ENCODE measurements around the gene MYO16. TPM values are rescaled to one million over a fixed set of nuclear protein-coding genes. Genes with fewer than 3 reads are reported as not detected.
"Not testable (repeated sequence)": the region's sequence is repeated elsewhere in the genome, so short reads cannot be mapped to it uniquely, and the experiment has no call there.

Gene MYO16
- total RNA-seq, 2 experiments from 2014 or later, result not detected

DNA sequence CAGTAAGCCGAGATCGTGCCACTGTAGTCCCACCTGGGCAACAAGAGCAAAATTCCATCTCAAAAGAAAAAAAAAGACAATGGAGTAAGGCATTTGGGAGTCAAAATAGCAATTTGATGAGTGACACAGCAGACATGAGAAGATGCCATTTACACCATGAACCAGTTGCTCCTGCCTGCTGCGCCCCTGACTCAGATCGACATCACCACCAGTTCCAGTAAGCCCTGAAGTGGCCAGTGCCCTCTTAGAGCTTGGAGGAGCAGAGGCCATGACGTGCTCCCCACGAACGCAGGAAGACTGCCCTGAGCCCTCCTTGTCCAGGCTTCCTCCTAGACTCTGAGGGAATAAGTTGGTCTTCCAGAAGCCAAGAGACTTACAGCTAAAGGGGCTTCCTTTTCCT lies 339.2 kb downstream of the MYO16 start:
- H3K36me3 Mint-ChIP-seq (ENCODE audit: low read depth), result no peaks in the 10 kb centered on the region
- H3K27me3 Mint-ChIP-seq, result no peaks in the 10 kb centered on the region
- no peak for ATAC-seq
- POLR2A ChIA-PET, result no interaction called here
- no peaks in the 10 kb centered on the region for H3K9me3 Mint-ChIP-seq (ENCODE audit: low read depth)
- no peak overlapping the region for H3K27ac Mint-ChIP-seq
- H3K4me3 Mint-ChIP-seq, result no peak overlapping the region
- intact Hi-C loops (cut with DNase I, micrococcal nuclease), result loop anchor here (10.0 kb wide), 2 partner anchors 176 to 1446 kb away; no protein-coding TSS in a partner anchor
- H3K4me1 Mint-ChIP-seq, result no peaks in the 10 kb centered on the region
- DNase-seq, result no peak
- CTCF ChIA-PET, result interaction anchor here (1.4 kb wide), 1 partner anchor 12 kb away, joined by 4 read pairs; no protein-coding TSS in a partner anchor

DNA sequence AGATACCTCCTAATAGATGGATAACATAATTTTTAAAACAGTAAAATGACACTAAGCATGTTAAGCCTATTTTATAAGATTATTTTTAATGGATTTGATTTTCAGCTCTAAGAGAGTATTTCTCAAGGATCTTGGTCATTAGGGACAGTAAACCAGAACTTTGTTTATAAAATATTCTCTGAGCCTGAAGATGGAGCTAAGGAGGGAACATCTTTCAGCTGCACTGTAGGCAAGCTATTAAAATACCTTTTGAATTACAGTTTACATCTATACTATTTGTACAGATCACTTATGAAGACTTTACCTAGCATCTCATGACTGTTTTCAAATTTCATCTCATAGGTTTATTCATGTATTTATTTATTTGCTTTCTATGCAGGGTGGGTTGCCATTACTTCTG lies 345.3 kb downstream of the MYO16 start:
- intact Hi-C loops (cut with DNase I, micrococcal nuclease), result no loop called here

DNA sequence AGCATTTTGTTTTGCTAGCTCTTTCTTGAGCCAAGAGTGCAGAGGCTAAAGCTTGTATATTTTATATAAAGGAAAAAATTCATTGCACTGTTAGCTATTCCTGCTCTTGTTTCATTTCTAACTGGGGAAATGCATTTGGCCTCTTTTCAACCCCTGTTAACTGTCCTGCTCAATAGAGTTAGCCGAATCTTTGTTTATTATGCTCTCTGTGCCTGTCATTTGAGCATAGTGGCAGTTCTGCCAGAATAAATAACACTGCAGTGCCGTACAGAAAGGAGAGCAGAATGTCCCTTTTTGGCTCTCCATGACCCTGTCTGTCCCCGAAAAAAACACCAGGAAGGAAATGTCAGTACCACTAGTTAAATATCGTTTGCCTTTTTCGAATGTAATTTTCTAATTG lies 350.8 kb downstream of the MYO16 start:
- Mint-ChIP-seq H3K27ac (no peak overlapping the region), H3K9me3 (ENCODE audit: low read depth) (no peaks in the 10 kb centered on the region), H3K27me3 (peaks cover 28% of the 10 kb centered on the region), H3K36me3 (ENCODE audit: low read depth) (no peaks in the 10 kb centered on the region), H3K4me1 (no peaks in the 10 kb centered on the region), H3K4me3 (no peak overlapping the region)
- ATAC-seq (no peak), DNase-seq (no peak)
- POLR2A ChIA-PET, result no interaction called here
- CTCF ChIA-PET, result interaction anchor here (0.6 to 3.0 kb wide), 3 partner anchors 19 to 1746 kb away, joined by 3 to 9 read pairs (median 3); no protein-coding TSS in a partner anchor
- intact Hi-C loops (cut with DNase I, micrococcal nuclease), result no loop called here

More for the DNA sequence above, 345.3 kb downstream of the MYO16 start:
- no peak overlapping the region for H3K4me3 Mint-ChIP-seq
- ATAC-seq, result no peak
- H3K36me3 Mint-ChIP-seq (ENCODE audit: low read depth), result no peaks in the 10 kb centered on the region
- no peak for DNase-seq
- ChIA-PET POLR2A (no interaction called here), CTCF (no interaction called here)
- H3K27me3 Mint-ChIP-seq, result peaks cover 22% of the 10 kb centered on the region
- H3K27ac Mint-ChIP-seq, result no peak overlapping the region
- H3K9me3 Mint-ChIP-seq (ENCODE audit: low read depth), result no peaks in the 10 kb centered on the region
- H3K4me1 Mint-ChIP-seq, result no peaks in the 10 kb centered on the region

DNA sequence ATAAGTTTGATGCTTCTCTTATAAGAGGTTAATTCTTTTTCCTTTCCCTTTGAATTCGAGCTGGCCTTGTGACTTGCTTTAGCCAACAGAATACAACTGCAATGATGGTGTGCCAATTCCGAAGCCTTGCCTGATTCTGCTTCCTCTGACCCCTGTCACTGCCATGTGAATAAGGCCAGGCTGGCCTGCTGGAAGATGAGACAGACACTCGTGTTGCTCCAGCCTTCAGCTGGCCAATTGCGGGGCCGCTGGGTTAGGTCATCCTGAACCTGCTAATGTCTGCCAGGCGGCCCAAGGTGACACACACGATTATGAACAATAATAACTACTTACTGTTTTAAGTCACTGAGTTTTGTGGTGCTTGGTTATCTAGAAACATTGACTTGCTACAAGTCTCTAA lies 352.0 kb downstream of the MYO16 start:
- ATAC-seq (no peak), DNase-seq (no peak)
- intact Hi-C loops (cut with DNase I, micrococcal nuclease), result no loop called here
- peaks cover 26% of the 10 kb centered on the region for H3K27me3 Mint-ChIP-seq
- ChIA-PET CTCF (interaction anchor here (3.0 kb wide), 1 partner anchor 20 kb away, joined by 9 read pairs; no protein-coding TSS in a partner anchor), POLR2A (no interaction called here)
- H3K4me1 Mint-ChIP-seq, result no peaks in the 10 kb centered on the region
- H3K9me3 Mint-ChIP-seq (ENCODE audit: low read depth), result peaks cover 2% of the 10 kb centered on the region
- no peaks in the 10 kb centered on the region for H3K36me3 Mint-ChIP-seq (ENCODE audit: low read depth)
- no peak overlapping the region for H3K4me3 Mint-ChIP-seq
- no peak overlapping the region for H3K27ac Mint-ChIP-seq

DNA sequence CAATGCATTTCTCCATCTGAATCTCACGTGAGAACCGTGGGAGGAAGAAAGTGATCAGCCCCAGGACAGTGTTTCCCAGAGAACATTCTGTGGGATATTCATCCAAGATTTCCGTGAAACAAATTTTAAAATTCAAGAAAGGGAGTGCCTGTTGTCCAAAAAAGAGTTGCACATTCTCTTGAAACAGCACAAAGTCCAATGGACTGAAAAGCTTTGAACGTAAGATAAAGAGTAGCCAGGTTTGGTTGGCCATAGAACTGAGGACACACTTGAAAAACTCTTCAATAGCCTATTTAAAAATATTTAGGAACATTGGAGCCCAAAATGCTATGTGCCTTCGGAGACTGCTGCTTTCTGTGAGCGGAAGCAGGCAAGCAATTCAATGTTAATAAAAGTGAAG lies 353.9 kb downstream of the MYO16 start:
- no peak overlapping the region for H3K27ac Mint-ChIP-seq
- POLR2A ChIA-PET, result no interaction called here
- H3K9me3 Mint-ChIP-seq (ENCODE audit: low read depth), result peaks cover 2% of the 10 kb centered on the region
- intact Hi-C loops (cut with DNase I, micrococcal nuclease), result no loop called here
- H3K36me3 Mint-ChIP-seq (ENCODE audit: low read depth), result no peaks in the 10 kb centered on the region
- H3K27me3 Mint-ChIP-seq, result peaks cover 16% of the 10 kb centered on the region
- CTCF ChIA-PET, result no interaction called here
- no peaks in the 10 kb centered on the region for H3K4me1 Mint-ChIP-seq
- no peak overlapping the region for H3K4me3 Mint-ChIP-seq
- DNase-seq (no peak), ATAC-seq (no peak)

DNA sequence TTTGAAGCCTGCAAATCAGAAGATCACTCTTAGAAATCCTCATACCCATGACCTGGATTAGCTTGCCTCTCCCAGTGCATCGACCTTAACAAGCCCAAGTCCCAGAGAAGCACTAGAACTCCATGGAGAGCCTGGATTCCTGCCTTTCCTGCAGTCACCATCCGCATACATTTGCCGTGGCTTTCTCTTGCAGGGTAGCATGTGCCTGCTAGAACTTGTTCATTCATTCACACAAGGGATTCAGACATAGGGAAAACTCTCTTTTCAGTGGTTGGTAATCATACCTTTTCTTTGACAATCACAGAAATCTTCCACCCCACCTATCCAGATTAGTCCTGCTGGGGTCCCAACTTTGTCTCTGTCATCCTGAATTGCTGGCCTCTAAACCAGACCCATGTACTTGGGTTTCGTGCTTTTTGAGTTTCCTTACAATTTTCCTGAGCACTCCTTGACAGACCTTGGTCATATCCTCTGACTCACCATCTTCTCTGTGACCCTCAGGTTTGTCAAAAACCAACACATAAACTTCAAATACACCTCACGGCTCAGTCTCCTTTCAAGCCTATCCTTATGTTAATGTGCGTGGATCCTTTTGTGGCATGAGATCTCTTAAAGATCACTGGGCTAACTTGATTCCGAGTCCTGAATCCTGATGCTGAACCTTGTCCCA lies 355.0 kb downstream of the MYO16 start:
- no peak overlapping the region for H3K4me3 Mint-ChIP-seq
- H3K36me3 Mint-ChIP-seq (ENCODE audit: low read depth), result no peaks in the 10 kb centered on the region
- no peak for ATAC-seq
- no peak overlapping the region for H3K27ac Mint-ChIP-seq
- DNase-seq, result no peak
- POLR2A ChIA-PET, result no interaction called here
- intact Hi-C loops (cut with DNase I, micrococcal nuclease), result no loop called here
- peaks cover 2% of the 10 kb centered on the region for H3K9me3 Mint-ChIP-seq (ENCODE audit: low read depth)
- H3K4me1 Mint-ChIP-seq, result no peaks in the 10 kb centered on the region
- H3K27me3 Mint-ChIP-seq, result peaks cover 8% of the 10 kb centered on the region
- CTCF ChIA-PET, result interaction anchor here (0.7 kb wide), 1 partner anchor 9 kb away, joined by 3 read pairs; no protein-coding TSS in a partner anchor

DNA sequence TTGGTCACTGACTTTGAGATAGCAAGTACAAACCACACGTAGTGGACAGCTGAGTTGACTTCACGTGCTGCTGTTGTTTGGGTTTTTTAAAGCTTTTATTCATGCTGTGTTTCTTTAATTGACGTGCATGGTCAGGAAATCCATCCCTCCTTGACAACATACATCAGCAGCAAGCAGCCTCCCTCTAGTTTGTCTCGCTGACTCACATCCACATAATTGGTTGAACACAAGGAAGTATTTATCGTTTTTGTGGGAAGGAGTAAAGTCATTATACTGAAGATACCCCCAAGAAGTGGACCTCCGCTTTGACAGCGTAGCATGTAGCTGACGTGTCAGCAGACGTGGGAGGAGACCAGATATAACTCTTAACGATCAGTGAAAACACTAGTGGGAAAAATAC lies 355.8 kb downstream of the MYO16 start:
- no peak overlapping the region for H3K4me3 Mint-ChIP-seq
- ATAC-seq, result no peak

DNA sequence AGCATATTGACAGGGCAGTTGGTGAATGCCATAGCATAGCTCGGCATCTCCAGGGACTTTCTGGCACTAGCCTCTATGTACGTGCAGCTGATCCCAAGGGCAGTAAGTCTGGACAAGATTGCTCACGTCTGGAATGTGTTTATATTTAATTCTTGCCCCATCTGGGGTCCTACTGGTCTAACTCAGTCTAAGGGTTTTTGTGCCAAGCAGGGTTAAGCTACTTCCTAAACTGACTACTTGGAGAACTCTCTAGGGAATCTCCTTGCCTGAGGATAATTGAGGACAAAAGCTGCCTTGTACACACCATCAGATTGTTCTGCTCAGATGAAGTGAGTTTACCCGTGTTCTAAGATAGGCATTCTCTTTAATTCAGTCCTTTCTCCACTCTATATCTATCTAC lies 358.1 kb downstream of the MYO16 start:
- Mint-ChIP-seq H3K36me3 (ENCODE audit: low read depth) (no peaks in the 10 kb centered on the region), H3K27me3 (peaks cover 2% of the 10 kb centered on the region), H3K9me3 (ENCODE audit: low read depth) (peaks cover 2% of the 10 kb centered on the region), H3K4me3 (no peak overlapping the region), H3K27ac (no peak overlapping the region), H3K4me1 (no peaks in the 10 kb centered on the region)
- intact Hi-C loops (cut with DNase I, micrococcal nuclease), result no loop called here
- ChIA-PET POLR2A (no interaction called here), CTCF (no interaction called here)
- no peak for DNase-seq
- no peak for ATAC-seq

More for the DNA sequence above, 355.8 kb downstream of the MYO16 start:
- ChIA-PET CTCF (no interaction called here), POLR2A (no interaction called here)
- intact Hi-C loops (cut with DNase I, micrococcal nuclease), result no loop called here
- H3K36me3 Mint-ChIP-seq (ENCODE audit: low read depth), result no peaks in the 10 kb centered on the region
- no peak overlapping the region for H3K27ac Mint-ChIP-seq
- DNase-seq, result no peak
- H3K9me3 Mint-ChIP-seq (ENCODE audit: low read depth), result peaks cover 2% of the 10 kb centered on the region
- H3K27me3 Mint-ChIP-seq, result peaks cover 8% of the 10 kb centered on the region
- H3K4me1 Mint-ChIP-seq, result no peaks in the 10 kb centered on the region

DNA sequence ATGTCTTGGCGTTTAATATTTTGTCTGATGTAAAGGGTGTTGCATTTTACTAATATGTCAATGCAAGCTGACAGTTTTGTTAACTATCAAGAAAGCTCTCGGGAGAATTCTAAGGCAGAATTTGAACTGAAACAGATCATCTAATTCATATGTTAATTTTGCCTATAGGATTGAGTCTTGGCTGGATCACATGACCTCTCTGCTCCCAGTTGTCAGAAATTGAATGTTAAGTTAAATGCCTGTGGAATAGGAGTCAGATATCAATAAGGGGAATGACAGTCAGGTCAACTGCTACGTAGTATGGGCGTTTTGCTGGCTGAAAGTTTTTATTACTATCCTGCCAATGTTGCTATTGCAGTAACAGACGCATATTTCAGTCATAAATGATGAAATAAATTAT lies 358.5 kb downstream of the MYO16 start:
- ATAC-seq, result no peak
- intact Hi-C loops (cut with DNase I, micrococcal nuclease), result no loop called here

DNA sequence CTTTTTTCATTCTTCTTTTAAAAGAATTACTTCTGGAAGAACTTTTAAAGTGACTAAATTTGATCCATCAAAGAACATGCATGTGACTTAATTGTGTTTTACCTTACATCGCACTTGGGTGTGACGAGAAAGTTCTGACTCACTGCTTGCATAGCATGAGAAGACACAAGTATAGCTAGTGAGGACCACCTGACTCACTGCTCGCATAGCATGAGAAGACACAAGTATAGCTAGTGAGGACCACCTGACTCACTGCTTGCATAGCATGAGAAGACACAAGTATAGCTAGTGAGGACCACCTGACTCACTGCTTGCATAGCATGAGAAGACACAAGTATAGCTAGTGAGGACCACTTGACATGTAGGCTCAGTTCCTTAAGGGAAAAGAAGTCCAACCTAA lies 362.0 kb downstream of the MYO16 start:
- H3K36me3 Mint-ChIP-seq (ENCODE audit: low read depth); CTCF ChIA-PET; intact Hi-C loops (cut with DNase I, micrococcal nuclease); H3K27ac Mint-ChIP-seq; ATAC-seq; H3K4me3 Mint-ChIP-seq; POLR2A ChIA-PET; H3K4me1 Mint-ChIP-seq; DNase-seq; H3K9me3 Mint-ChIP-seq (ENCODE audit: low read depth); H3K27me3 Mint-ChIP-seq: not testable (repeated sequence)

More for the DNA sequence above, 358.5 kb downstream of the MYO16 start:
- no peaks in the 10 kb centered on the region for H3K36me3 Mint-ChIP-seq (ENCODE audit: low read depth)
- POLR2A ChIA-PET, result no interaction called here
- no peak overlapping the region for H3K4me3 Mint-ChIP-seq
- CTCF ChIA-PET, result no interaction called here
- no peak for DNase-seq
- H3K4me1 Mint-ChIP-seq, result no peaks in the 10 kb centered on the region
- H3K9me3 Mint-ChIP-seq (ENCODE audit: low read depth), result peaks cover 2% of the 10 kb centered on the region
- H3K27ac Mint-ChIP-seq, result no peak overlapping the region
- peaks cover 2% of the 10 kb centered on the region for H3K27me3 Mint-ChIP-seq

DNA sequence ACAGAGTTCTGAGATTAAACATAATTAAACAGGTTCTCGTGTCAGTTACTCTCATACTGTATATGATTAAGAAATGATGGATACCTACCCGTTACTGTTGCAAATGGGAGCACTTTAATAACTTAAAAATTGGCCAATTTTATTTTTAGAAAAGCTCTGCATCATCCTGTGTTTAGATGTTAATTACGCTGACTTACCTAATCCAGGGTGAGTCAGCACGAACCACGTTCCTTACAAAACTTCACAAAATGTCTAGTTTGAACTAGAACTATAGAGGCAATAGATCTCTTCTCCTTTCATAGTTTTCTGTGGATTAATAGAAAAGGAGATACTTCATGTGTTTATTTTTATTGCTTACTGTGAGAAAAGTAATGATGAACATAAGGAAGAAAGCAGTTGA lies 363.9 kb downstream of the MYO16 start:
- no peak overlapping the region for H3K4me3 Mint-ChIP-seq
- no peak for ATAC-seq
- intact Hi-C loops (cut with DNase I, micrococcal nuclease), result no loop called here
- DNase-seq, result no peak
- no peak overlapping the region for H3K27ac Mint-ChIP-seq
- H3K36me3 Mint-ChIP-seq (ENCODE audit: low read depth), result no peaks in the 10 kb centered on the region
- no peaks in the 10 kb centered on the region for H3K4me1 Mint-ChIP-seq
- H3K9me3 Mint-ChIP-seq (ENCODE audit: low read depth), result no peaks in the 10 kb centered on the region
- ChIA-PET POLR2A (no interaction called here), CTCF (interaction anchor here (1.0 to 1.3 kb wide), 2 partner anchors 9 to 14 kb away, joined by 3 to 4 read pairs; no protein-coding TSS in a partner anchor)
- H3K27me3 Mint-ChIP-seq, result peaks cover 2% of the 10 kb centered on the region

DNA sequence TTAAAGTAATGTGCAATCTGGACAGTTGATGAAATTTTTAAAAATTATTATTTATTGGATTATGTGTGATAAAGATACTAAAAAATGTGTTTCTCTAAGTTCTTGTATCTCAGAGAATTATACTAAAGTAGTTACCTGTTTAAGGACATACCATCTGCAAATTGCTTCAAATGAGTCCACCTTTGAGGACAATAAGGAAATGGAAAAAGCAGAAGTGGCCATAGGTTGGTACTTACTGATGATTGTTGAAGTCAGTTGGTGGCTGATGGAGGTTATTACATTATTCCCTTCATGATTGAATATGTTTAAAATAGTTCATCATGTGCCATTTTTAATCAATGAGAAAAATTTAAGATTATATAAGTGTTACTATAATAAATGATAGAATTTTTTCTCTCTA lies 367.0 kb downstream of the MYO16 start:
- intact Hi-C loops (cut with DNase I, micrococcal nuclease), result no loop called here
- Mint-ChIP-seq H3K4me3 (no peak overlapping the region), H3K27me3 (peaks cover 6% of the 10 kb centered on the region), H3K9me3 (ENCODE audit: low read depth) (no peaks in the 10 kb centered on the region), H3K4me1 (no peaks in the 10 kb centered on the region), H3K36me3 (ENCODE audit: low read depth) (no peaks in the 10 kb centered on the region), H3K27ac (no peak overlapping the region)
- POLR2A ChIA-PET, result no interaction called here
- ATAC-seq, result no peak
- CTCF ChIA-PET, result no interaction called here
- DNase-seq, result no peak

Data from activated CD4-positive, alpha-beta T cell treated with anti-CD3 and anti-CD28 coated beads for 36 hours (primary cell).